A673 (cell line): Measurements from ENCODE around the gene PPP4R3B.

Experiments used
- CTCF ChIP-seq: fragments of 300-800, 200-600 bp; sonication (generic); conservative IDR thresholded peaks from 2 replicates; pipeline ENCODE4 v1.5.1; 2017; ENCODE audit warnings: low read depth, mild to moderate bottlenecking, antibody characterized with exemption, low read length, moderate library complexity, mixed read lengths
- EZH2 ChIP-seq: fragments of 200-600 bp; sonication (generic); IDR thresholded peaks from 2 replicates; pipeline ENCODE4 v1.6.1; 2017; ENCODE audit warnings: borderline replicate concordance, low read depth, mild to moderate bottlenecking, mixed read lengths, antibody characterized with exemption, low read length; ENCODE audit not compliant: poor library complexity, severe bottlenecking

- TF ChIP-seq CTCF = no peak
- TF ChIP-seq EZH2 = no peak
Observed at GRCh38 chr2:55498582-55498981, 118.8 kb downstream of the PPP4R3B start.
